Fibroblast of the conjunctiva (primary cell): Measurements from ENCODE around the gene PGAP1.
"Not testable (repeated sequence)": the region's sequence is repeated elsewhere in the genome, so short reads cannot be mapped to it uniquely, and the experiment has no call there.

Source experiments
- DNase-seq: peaks from one replicate; pipeline ENCODE4 v3.0.0-alpha.2; 2010; ENCODE audit warnings: low read depth

The PGAP1 gene

GRCh38 chr2:196944570-196944969 is 18.1 kb upstream of the PGAP1 start:
- no peak for DNase-seq

DNA sequence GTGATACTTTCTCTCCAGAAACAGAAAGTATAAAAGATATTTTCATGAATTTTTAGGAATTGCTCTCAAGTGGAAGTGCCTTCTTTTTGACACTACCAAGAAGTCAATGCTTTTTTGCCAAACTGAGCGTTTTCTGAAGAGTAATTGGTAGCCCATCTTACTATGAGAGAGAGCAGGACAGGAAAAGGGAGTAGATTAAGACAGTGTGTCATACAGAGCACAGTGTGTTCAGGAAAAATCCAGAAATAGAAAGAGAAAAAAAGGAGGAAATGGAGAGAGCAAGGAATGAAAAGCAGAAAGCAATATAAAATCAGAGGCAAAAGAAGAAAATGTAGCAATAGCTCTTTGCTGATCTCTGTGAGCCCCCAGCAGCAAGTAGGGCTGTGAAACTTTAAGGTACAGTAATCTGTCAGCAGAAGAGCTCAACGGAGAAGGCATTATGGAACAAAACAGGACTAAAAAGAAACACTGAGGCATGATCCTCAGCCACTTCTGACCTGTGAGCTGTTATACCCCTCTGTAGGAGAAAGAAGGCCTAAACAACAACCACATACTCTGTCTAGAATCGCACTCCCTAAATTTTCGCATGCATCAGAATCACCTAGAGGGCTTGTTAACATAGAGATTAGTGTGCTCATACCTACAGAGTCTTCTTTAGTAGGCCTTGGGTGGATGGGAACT is 15.0 kb upstream of the PGAP1 start:
- DNase-seq, result no peak

- no peak for DNase-seq
These were observed 12.9 kb upstream of the PGAP1 start for GRCh38 chr2:196939371-196939770.

GRCh38 chr2:196935432-196935831 is 8.9 kb upstream of the PGAP1 start:
- DNase-seq, result no peak

DNA sequence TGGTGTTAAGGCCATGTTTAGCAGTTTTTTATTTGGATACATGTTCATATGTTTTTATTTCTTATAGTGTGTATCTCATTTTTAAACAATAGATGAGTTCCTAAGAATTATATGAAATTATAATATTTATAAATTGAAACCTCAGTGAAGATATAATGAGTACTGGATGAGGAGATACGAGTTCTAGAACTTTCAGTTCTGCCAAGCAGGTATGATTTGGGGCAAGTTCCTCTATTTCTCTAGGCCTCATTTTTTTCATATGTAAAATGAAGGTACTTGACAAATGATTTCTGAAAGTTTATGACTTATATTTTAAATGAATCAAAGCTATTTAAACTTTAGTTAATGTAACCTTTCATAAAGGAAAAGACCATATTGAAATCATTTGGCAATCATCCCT is 8.2 kb upstream of the PGAP1 start:
- no peak for DNase-seq

DNA sequence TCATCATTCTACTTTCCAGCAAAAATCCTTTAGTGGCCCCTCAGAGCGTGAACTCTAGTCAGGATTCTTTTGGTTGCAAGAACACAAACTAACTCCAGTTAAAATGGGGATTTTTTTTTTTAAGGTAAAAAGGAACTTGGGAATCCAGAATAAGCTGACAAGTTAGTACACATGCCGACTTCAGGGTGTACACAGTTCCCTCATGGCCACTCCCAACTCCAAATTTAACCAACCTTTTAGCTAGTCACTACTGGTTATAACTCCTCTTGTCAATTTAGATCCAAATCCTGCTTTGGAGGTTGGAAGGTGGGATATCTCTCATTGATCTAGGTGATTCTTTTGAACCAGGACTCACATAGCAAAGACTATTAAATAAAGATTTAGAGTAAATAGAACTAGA is 5.0 kb upstream of the PGAP1 start:
- no peak for DNase-seq

GRCh38 chr2:196927376-196928225 is 1.1 kb upstream of the PGAP1 start:
- peak; percentile 50 for DNase-seq

GRCh38 chr2:196925768-196926561 is 542 bp downstream of the PGAP1 start:
- DNase-seq, result no peak

DNA sequence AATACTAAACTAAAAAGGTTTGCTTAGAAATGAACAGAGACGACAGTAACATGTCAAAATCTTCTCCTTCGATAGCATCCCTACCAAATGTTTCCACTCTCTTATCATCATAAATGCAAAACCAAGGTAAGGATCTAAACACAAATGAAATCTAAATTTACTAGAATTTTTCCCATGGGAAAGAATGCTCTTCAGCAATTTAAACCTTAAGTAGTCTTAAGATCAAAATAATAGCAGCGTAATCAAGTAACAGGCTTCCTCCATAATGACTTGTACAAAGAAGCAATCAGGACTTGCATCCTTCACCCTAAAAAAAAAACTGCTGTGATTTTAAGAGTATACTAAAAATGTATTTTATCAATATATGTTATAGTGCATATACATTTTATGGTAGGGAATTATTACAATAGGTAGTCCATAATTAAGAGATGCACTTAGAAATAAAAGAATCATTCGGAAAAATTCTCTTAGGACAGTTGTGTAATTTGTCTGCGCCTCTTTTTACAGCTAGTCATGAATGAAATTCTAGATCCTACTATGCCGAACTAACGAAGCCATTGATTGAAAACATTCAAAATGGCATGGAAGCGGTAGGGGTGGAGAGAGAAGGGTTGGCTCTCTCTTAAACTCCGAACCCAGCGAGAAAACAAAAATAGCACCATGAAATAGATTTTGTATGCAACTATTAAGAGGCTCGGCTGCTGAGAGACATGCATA is 1.3 kb downstream of the PGAP1 start:
- no peak for DNase-seq

GRCh38 chr2:196924051-196924450 is 2.5 kb downstream of the PGAP1 start:
- DNase-seq, result no peak

DNA sequence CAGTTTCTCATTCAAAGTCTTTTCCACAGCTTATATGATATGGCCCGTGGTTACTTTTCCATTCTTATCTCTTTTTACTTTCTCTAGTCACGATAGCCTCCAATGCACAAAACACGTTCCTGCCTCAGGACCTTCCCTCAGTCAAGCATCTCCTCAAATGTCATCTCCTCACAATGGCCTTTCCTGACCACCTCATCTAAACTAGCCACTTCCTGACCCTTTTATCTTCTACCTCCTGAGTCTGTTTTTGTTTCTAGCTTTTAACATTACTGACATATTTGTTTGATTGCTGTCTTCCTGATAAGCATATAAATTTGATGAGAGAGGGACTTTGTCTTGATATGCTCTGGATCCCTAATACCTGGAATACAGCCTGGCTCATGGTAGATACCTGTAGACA is 7.6 kb downstream of the PGAP1 start:
- no peak for DNase-seq

DNA sequence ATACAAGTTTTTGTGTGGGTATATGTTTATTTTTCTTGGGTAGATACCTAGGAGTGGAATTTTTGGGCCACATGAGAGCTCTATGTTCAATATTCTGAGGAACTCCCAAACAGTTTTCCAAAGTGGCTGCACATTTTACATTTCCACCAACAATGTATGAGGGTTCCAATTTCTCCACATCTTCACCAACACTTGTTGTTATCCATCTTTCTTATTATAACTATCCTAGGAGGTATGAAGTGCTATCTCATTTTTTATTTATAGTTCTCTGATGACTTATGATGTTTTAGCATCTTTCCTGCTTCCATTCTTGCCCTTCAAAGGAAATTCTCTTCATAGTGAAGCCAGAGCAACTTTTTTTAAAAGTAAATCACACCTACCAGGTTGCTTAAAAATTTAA is 8.7 kb downstream of the PGAP1 start:
- no peak for DNase-seq

GRCh38 chr2:196915507-196916189 is 10.9 kb downstream of the PGAP1 start:
- DNase-seq, result no peak

- no peak for DNase-seq
These were observed 11.5 kb downstream of the PGAP1 start for GRCh38 chr2:196914867-196915460.

- no peak for DNase-seq
These were observed 12.8 kb downstream of the PGAP1 start for GRCh38 chr2:196913691-196914090.

DNA sequence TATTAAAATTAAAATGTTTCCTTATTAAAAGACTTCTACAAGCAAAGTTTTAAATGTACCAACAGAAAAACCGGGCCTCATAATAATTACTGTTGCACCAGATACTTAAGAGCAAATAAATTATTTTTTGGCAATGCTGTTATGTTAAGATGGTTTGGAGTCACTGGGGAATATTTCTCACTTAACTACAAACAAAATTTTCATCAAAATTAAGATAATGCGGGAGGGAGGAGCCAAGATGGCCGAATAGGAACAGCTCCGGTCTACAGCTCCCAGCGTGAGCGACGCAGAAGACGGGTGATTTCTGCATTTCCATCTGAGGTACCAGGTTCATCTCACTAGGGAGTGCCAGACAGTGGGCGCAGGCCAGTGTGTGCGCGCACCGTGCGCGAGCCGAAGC is 21.1 kb downstream of the PGAP1 start:
- DNase-seq, result not testable (repeated sequence)

- no peak for DNase-seq
These were observed 23.7 kb downstream of the PGAP1 start for GRCh38 chr2:196902828-196903227.

DNA sequence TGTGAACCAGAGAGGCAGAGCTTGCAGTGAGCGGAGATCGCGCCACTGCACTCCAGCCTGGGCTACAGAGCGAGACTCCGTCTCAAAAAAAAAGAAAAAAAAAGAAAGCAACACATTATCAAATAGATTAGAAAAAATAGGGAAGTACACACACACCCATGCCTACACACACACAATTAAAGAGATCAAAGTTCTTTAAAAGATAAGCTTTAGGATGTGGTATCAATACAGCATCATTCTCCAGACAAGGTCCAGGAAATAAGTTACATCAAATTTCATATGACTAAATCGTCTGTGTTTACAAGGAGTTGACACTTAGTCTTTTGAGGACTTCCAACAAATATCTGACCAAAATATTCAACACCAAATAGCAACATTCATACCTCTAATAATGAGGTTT is 25.7 kb downstream of the PGAP1 start:
- DNase-seq, result no peak

DNA sequence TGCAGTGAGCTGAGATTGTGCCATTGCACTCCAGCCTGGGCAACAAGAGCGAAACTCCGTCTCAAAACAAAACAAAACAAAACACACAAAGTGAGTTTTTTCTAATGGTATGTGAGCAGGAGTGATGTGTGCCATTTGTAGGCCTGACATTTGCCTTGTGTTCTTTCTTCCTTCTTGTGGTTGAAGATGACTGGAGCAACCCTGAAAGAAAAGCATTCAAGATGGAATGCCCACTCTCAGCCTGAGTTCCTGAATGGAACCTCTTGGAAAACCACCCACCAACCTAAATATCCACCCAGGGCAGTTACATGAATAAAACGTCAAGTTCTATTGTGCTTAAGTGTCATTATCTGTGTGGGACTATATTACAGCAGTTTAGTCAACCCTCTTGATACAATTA is 26.5 kb downstream of the PGAP1 start:
- no peak for DNase-seq

DNA sequence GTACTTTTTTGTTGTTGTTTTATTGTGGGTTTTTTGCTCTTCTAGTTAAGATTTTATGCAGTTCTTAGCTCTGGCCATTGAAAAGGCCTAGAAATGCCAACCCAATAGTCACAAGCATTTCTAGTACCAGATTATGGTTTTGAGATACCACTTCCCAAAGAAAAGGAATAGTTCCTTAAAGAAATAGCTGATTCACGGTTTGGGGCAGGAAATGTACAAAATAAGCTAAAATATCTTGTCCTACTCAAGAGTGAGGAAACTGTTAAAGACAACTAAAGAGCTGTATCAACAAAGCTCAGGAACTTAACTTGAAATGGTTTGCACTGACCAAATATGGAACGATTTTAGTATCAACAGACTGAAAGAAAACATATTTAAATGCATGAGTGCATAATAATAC is 35.4 kb downstream of the PGAP1 start:
- no peak for DNase-seq

DNA sequence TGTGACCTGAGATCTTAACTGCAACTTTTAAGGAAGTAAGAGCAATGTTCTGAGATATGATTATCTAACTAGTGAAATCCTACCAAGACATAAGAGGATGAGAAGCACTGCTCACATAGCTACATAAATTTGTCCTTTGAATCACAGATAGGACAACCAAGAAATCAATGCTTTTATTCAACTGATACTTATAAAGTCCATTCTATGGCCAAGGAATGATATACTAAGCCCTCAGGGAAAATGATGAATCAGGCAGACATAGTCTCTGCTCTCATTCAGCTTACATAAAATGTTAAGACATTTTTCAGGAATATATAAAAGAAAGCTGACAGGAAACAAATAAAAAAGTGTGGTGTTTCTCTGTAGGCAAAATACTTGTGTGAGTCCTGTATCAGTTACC is 39.1 kb downstream of the PGAP1 start:
- DNase-seq, result no peak
